Karpas-422 (cell line): ENCODE results near the gene GPR176. TPM values are rescaled to one million over a fixed set of nuclear protein-coding genes. Genes with fewer than 3 reads are reported as not detected.

ENCODE experiments used
- DNase-seq: peaks from one replicate; pipeline ENCODE4 v3.0.0-alpha.2; 2015
- H2AFZ ChIP-seq: fragments of 200-600 bp; sonication (generic); 2 replicates; pipeline ENCODE4 v1.6.1; 2014; ENCODE audit warnings: antibody characterized with exemption, low read length, mixed read lengths
- H3K27ac ChIP-seq: fragments of 200-600 bp; sonication (generic); 2 replicates; pipeline ENCODE4 v1.5.1; 2014; ENCODE audit warnings: mild to moderate bottlenecking, low read length, moderate library complexity
- H3K27me3 ChIP-seq: fragments of 200-600 bp; sonication (generic); 2 replicates; pipeline ENCODE4 v1.6.1; 2014; ENCODE audit warnings: low read length, mixed read lengths
- H3K36me3 ChIP-seq: fragments of 200-600 bp; sonication (generic); 2 replicates; pipeline ENCODE4 v1.6.1; 2014; ENCODE audit warnings: low read length, mixed read lengths; ENCODE audit not compliant: insufficient read depth
- H3K4me1 ChIP-seq: fragments of 200-600 bp; sonication (generic); 2 replicates; pipeline ENCODE4 v1.6.1; 2014; ENCODE audit warnings: mild to moderate bottlenecking, low read length, mixed read lengths
- H3K4me2 ChIP-seq: fragments of 200-600 bp; sonication (generic); 2 replicates; pipeline ENCODE4 v1.6.1; 2014; ENCODE audit warnings: low read length, low read depth, mild to moderate bottlenecking; ENCODE audit not compliant: poor library complexity, severe bottlenecking
- H3K4me3 ChIP-seq: fragments of 200-600 bp; sonication (generic); 2 replicates; pipeline ENCODE4 v1.5.1; 2014; ENCODE audit warnings: mild to moderate bottlenecking, antibody characterized with exemption, low read length, mixed read lengths
- H3K79me2 ChIP-seq: fragments of 200-600 bp; sonication (generic); 2 replicates; pipeline ENCODE4 v1.6.1; 2014; ENCODE audit warnings: mild to moderate bottlenecking, low read length, mixed read lengths
- H3K9ac ChIP-seq: fragments of 200-600 bp; sonication (generic); 2 replicates; pipeline ENCODE4 v1.6.0; 2014; ENCODE audit warnings: low read length
- H3K9me2 ChIP-seq: fragments of 200-600 bp; sonication (generic), shearing (Covaris generic); replicated peaks from 2 replicates; pipeline ENCODE4 v1.6.0; 2014; ENCODE audit warnings: mild to moderate bottlenecking, low read length, moderate library complexity; ENCODE audit not compliant: insufficient read depth
- H3K9me3 ChIP-seq: fragments of 300-700, 200-600 bp; sonication (generic); 2 replicates; pipeline ENCODE4 v1.6.1; 2014; ENCODE audit warnings: low read length, mixed read lengths
- H4K20me1 ChIP-seq: fragments of 200-600 bp; sonication (generic); 2 replicates; pipeline ENCODE4 v1.6.1; 2014; ENCODE audit warnings: mild to moderate bottlenecking, antibody characterized with exemption, low read length, low read depth; ENCODE audit not compliant: insufficient read depth
- total RNA-seq: library from RNA; depleted of rRNA; stranded (reverse); fragments of >200 nt; shearing (Covaris generic); gene quantifications from 2 replicates; pipeline ENCODE4 v1.2.3, GENCODE V29; 2014; ENCODE audit warnings: low replicate concordance

GPR176 gene
- total RNA-seq, 1 experiment from 2014 or later: not detected

DNA sequence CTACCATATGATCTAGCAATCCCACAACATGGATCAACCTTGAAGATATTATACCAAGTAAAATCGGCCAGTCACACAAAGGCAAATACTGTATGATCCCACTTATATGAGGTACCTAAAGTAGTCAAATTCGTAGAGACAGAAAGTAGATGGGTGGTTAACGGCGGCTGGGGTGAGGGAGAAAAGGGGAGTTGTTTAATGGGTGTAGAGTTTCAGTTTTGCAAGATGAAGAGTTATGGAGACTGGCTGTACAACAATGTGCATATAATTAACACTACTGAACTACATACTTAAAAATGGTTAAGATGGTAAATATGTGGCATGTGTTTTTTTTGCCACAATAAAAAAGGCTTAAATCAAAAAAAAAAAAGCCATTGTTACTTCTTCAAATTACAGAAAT, 60.4 kb downstream of the GPR176 start:
- Histone ChIP-seq H4K20me1 (no peaks in the 10 kb centered on the region), H3K9ac (no peak overlapping the region), H3K27me3 (no peaks in the 10 kb centered on the region), H2AFZ (no peak overlapping the region), H3K36me3 (no peaks in the 10 kb centered on the region), H3K9me2 (no peaks in the 10 kb centered on the region), H3K4me1 (no peaks in the 10 kb centered on the region), H3K4me2 (no peak overlapping the region), H3K27ac (no peak overlapping the region), H3K9me3 (no peaks in the 10 kb centered on the region), H3K79me2 (no peaks in the 10 kb centered on the region), H3K4me3 (no peak overlapping the region)
- DNase-seq: no peak

DNA sequence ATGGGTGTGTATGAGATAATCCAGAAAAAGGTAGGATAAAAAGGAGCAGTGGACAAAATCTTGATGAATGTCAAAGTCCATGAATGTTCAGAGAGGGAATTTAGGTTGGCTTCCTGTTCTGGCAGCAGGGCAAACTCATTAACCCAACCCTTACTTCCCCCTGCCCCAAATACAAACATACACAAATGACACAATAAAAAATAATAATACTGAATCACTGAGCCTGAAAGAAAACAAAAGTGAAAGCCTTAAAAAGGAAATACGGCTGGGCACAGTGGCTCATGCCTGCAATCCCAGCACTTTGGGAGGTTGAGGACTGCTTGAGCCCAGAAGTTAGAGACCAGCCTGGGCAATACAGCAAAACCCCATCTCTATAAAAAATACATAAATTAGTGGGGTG, 62.9 kb downstream of the GPR176 start:
- no peak overlapping the region for H3K4me2 ChIP-seq
- H3K79me2 ChIP-seq: no peaks in the 10 kb centered on the region

DNA sequence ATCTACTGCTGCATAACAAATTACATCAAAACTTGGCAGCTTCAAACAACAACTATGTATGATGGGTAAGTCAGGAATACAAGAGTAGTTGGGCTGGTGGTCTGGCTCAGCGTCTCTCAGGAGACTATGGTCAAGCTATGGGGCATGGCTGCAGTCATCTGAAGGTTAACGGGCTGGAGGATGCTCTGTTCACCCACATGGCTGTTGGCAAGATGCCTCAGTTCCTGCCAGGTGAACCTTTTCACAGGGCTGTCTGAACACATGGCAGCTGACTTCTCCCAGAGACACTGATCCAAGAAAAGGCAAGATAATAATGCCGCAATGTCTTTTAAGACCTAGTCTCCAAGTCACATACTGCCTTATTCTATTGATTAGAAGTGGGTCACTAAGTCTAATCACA, 63.7 kb downstream of the GPR176 start:
- no peaks in the 10 kb centered on the region for H3K79me2 ChIP-seq
- no peak overlapping the region for H2AFZ ChIP-seq
- no peaks in the 10 kb centered on the region for H3K9me3 ChIP-seq
- no peaks in the 10 kb centered on the region for H4K20me1 ChIP-seq
- no peak overlapping the region for H3K27ac ChIP-seq
- DNase-seq: no peak
- no peak overlapping the region for H3K4me2 ChIP-seq
- no peaks in the 10 kb centered on the region for H3K36me3 ChIP-seq
- no peaks in the 10 kb centered on the region for H3K4me1 ChIP-seq
- H3K27me3 ChIP-seq: no peaks in the 10 kb centered on the region; the same call in 1 of the 2 replicates
- no peak overlapping the region for H3K9ac ChIP-seq
- no peak overlapping the region for H3K4me3 ChIP-seq
- H3K9me2 ChIP-seq: no peaks in the 10 kb centered on the region

More for the DNA sequence above, 62.9 kb downstream of the GPR176 start:
- no peak overlapping the region for H3K4me3 ChIP-seq
- no peaks in the 10 kb centered on the region for H3K9me3 ChIP-seq
- no peaks in the 10 kb centered on the region for H3K4me1 ChIP-seq
- H3K9ac ChIP-seq: no peak overlapping the region
- no peak for DNase-seq
- no peaks in the 10 kb centered on the region for H4K20me1 ChIP-seq
- no peaks in the 10 kb centered on the region for H3K36me3 ChIP-seq
- no peak overlapping the region for H3K27ac ChIP-seq
- no peak overlapping the region for H2AFZ ChIP-seq
- H3K27me3 ChIP-seq: no peaks in the 10 kb centered on the region; the same call in 1 of the 2 replicates
- no peaks in the 10 kb centered on the region for H3K9me2 ChIP-seq

DNA sequence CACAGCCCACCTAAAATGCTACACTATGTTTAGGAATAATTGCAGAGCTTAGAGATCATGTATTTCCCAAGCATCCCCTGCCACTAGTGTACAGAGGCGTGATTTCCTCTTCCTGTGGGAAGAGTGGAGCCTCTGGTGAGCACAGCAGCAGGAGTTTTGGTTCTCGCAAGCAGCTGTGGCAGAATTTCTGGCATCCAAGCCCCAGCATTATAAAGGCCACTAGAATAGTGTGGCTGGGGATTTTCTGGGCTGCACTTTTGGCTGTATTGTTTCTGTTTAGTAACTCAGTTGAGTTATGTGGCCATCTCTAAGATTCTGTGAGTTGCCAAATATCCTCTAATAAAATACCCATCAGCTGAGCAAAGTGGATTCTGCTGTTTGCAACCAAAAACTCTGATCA, 64.7 kb downstream of the GPR176 start:
- H3K4me3 ChIP-seq: no peak overlapping the region
- H3K9me2 ChIP-seq: no peaks in the 10 kb centered on the region
- no peaks in the 10 kb centered on the region for H3K36me3 ChIP-seq
- no peaks in the 10 kb centered on the region; the same call in 1 of the 2 replicates for H3K27me3 ChIP-seq
- no peak overlapping the region for H3K4me2 ChIP-seq
- no peak overlapping the region for H3K27ac ChIP-seq
- H3K4me1 ChIP-seq: no peaks in the 10 kb centered on the region
- H3K9ac ChIP-seq: no peak overlapping the region
- H3K79me2 ChIP-seq: no peaks in the 10 kb centered on the region
- no peaks in the 10 kb centered on the region for H3K9me3 ChIP-seq
- no peak overlapping the region for H2AFZ ChIP-seq
- no peaks in the 10 kb centered on the region for H4K20me1 ChIP-seq
- DNase-seq: no peak

DNA sequence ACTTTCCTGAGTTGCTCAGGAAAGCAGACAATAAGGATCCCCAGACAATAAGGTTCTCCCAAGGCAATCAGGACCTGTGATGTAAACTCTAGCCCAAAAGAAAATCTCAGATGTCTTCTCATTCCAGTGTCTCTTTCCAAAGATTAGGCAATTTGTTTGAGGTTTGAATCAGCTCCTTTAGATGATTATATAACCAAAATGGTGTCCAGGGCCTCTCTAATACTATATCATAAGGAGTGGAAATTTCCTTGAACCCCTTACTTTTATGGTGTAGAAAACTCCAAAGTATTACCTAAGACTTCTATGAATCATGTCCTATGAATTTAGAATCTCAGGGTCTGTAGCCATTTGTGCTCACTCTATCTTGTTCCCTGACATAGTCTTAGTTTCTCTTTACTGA, 65.9 kb downstream of the GPR176 start:
- no peak for DNase-seq
- Histone ChIP-seq H3K4me1 (no peaks in the 10 kb centered on the region), H3K4me3 (no peak overlapping the region), H3K36me3 (no peaks in the 10 kb centered on the region), H3K9me3 (no peaks in the 10 kb centered on the region), H4K20me1 (no peaks in the 10 kb centered on the region), H3K9ac (no peak overlapping the region), H3K9me2 (no peaks in the 10 kb centered on the region), H2AFZ (no peak overlapping the region), H3K27me3 (no peaks in the 10 kb centered on the region; the same call in 1 of the 2 replicates), H3K79me2 (no peaks in the 10 kb centered on the region), H3K27ac (no peak overlapping the region), H3K4me2 (no peak overlapping the region)

DNA sequence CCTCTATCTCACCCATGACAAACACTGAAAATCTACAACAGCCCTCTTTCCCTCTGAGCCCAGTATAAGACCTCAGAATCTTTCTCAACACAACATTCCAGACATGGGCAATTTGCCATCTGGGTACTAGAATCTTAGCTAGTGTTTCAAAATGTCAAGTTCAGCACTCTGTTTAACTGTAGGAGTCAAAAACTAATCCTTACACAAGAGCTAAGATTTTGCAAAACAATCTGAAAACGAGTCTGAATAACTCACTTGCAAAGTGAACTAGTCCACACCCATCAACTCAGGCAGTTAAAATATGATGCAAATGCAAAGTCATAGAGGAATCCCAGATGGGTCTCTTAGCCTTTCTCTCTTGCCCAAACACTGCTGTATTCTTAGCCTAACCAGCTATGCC, 67.8 kb downstream of the GPR176 start:
- H3K9ac ChIP-seq: no peak overlapping the region
- no peak overlapping the region for H3K4me3 ChIP-seq
- H3K79me2 ChIP-seq: no peaks in the 10 kb centered on the region
- no peak overlapping the region for H2AFZ ChIP-seq
- H3K9me2 ChIP-seq: no peaks in the 10 kb centered on the region
- DNase-seq: no peak
- no peak overlapping the region for H3K4me2 ChIP-seq
- no peaks in the 10 kb centered on the region for H3K4me1 ChIP-seq
- H3K27ac ChIP-seq: no peak overlapping the region
- no peaks in the 10 kb centered on the region for H3K36me3 ChIP-seq
- H3K9me3 ChIP-seq: no peaks in the 10 kb centered on the region
- no peaks in the 10 kb centered on the region for H4K20me1 ChIP-seq
- no peaks in the 10 kb centered on the region; the same call in 1 of the 2 replicates for H3K27me3 ChIP-seq

DNA sequence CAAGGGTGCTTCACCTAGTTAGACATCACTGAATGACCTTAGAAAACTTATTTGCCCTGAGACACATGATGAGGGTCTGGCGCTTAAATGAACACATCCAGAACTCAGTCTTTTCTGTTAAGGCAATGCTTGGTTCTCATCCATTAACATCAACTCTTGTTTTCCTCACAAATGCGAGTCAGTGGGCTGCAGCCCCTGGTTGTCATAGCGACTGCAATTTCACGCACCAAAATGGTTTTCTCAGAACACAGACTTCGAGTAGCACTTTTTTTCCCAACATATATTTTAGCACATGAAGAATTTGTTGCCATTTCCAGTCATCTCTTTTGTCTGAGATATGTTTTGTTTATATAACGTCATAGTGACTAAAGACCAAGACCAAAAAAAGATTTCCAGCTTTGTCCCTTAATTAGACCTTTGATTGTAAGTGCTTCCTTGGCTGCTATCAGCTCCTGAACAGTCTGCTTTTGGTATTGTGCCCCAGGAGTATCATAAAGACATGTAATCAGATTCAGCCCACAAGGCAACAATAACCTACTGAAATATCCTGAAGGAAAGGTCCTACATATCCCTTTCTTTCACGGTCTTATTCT, 68.5 kb downstream of the GPR176 start:
- Histone ChIP-seq H3K9me3 (no peaks in the 10 kb centered on the region), H3K9ac (no peak overlapping the region), H3K9me2 (no peaks in the 10 kb centered on the region), H2AFZ (no peak overlapping the region), H3K36me3 (no peaks in the 10 kb centered on the region), H3K4me1 (no peaks in the 10 kb centered on the region), H3K27ac (no peak overlapping the region), H3K4me2 (no peak overlapping the region), H3K4me3 (no peak overlapping the region), H3K27me3 (no peaks in the 10 kb centered on the region; the same call in 1 of the 2 replicates), H3K79me2 (no peaks in the 10 kb centered on the region), H4K20me1 (no peaks in the 10 kb centered on the region)
- DNase-seq: peak; percentile 29

DNA sequence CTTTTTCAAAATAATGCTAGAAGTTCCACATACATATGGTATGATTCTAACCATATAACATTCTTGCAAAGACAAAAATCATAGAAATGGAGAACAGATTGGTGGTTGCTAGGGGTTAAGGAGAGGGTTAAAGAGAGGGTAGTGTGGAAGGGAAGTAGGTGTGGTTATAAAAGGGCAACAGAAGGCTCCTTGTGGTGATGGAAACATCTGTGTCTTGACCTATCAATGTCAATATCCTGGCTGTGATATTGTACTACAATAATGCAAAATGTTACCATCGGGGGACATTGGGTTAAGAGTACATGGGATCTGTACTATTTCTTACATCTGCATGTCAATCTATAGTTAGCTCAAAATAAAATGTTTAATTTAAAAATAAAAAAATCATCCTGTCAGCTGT, 69.6 kb downstream of the GPR176 start:
- Histone ChIP-seq H3K27ac (no peak overlapping the region), H3K4me3 (no peak overlapping the region), H2AFZ (no peak overlapping the region), H3K79me2 (no peaks in the 10 kb centered on the region), H3K4me2 (no peak overlapping the region), H3K9me3 (no peaks in the 10 kb centered on the region), H3K4me1 (no peaks in the 10 kb centered on the region), H3K36me3 (no peaks in the 10 kb centered on the region), H3K9me2 (no peaks in the 10 kb centered on the region), H3K9ac (no peak overlapping the region), H4K20me1 (no peaks in the 10 kb centered on the region), H3K27me3 (no peaks in the 10 kb centered on the region; the same call in 1 of the 2 replicates)
- DNase-seq: no peak
